ENCODE results near the gene CRELD2.

CRELD2 gene

DNA sequence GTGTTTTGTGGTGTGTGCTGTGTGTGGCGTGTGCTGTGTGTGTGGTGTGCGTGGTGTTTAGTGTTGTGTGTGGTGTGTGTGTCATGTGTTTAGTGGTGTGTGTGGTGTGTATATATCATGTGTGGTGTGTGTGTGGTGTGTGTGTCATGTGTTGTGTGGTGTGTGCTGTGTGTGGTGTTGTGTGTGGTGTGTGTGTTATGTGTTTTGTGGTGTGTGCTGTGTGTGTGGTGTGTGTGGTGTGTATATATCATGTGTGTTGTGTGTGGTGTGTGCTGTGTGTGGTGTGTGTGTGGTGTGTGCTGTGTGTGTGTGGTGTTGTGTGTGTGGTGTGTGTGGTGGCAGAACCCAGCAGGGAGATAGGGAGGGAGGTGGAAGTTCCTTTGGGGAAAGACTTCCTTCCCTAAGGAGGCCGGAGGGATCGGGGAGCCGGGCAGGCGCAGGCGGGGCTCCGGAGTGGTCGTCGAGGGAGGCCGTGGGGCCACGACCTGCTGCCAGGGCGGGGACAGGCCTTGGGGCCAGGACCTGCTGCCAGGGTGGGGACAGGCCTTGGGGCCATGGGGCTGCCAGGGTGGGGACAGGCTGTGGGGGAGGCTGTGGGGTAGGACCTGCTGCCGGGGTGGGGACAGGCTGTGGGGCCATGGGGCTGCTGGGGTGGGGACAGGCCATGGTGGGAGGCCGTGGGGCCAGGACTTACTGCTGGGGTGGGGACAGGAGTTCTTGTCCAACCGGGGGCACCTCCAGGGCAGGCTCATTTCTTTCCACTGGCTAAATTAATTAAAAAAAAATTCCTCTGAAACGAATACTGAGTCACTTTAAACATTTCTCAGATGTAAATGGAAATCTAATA lies 57.3 kb downstream of the CRELD2 start:
- DNase-seq: no peak
- Histone ChIP-seq H3K27me3 (replicated peaks; ENCODE audit: control insufficient read depth, insufficient read depth, low read length, poor library complexity, severe bottlenecking) (no peaks in the 10 kb centered on the region), H3K27ac (ENCODE audit: insufficient read depth, low read length, poor library complexity, severe bottlenecking) (peak overlapping the region; percentile 51), H3K4me1 (ENCODE audit: control insufficient read depth, insufficient read depth, low read length, poor library complexity, severe bottlenecking) (peaks cover 26% of the 10 kb centered on the region), H3K4me3 (ENCODE audit: insufficient read depth, low read depth, low read length, poor library complexity, severe bottlenecking) (no peak overlapping the region), H3K9me3 (ENCODE audit: control insufficient read depth, low read length) (no peaks in the 10 kb centered on the region), H3K36me3 (ENCODE audit: control insufficient read depth, insufficient read depth, low read length) (no peaks in the 10 kb centered on the region)

DNA sequence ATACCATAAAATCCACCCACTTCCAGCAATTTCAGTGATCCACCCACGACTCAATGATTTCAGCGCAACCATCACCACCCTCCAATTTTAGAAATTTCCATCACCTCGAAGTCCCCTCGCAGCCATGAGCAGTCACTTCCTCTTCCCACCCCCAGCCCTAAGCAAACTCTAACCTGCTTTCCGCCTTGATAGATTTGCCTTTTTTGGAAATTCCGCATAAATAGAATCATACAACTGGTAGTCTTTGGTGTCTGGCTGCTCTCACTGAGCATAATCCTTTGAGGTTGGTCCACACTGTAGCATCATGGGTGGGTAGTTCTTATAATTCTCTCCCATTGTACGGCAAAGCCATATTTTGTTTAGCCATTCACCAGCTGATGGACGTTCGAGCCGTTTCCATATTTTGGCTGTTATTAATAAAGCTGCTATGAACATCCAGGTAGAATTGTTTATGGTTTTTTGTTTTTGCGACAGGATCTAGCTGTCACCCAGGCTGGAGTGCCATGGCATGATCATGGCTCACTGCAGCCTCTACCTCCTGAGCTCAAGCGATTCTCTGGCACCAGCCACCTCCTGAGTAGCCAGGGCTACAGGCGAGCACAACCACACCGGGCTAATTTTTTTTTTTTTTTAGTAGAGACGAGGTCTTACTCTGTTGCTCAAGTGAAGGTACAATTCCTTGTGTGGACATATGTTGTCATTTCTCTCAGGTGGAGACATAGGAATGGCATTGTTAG lies 58.2 kb downstream of the CRELD2 start:
- Histone ChIP-seq H3K27me3 (replicated peaks; ENCODE audit: control insufficient read depth, insufficient read depth, low read length, poor library complexity, severe bottlenecking) (no peaks in the 10 kb centered on the region), H3K27ac (ENCODE audit: insufficient read depth, low read length, poor library complexity, severe bottlenecking) (peak overlapping the region; percentile 13), H3K9me3 (ENCODE audit: control insufficient read depth, low read length) (no peaks in the 10 kb centered on the region), H3K4me3 (ENCODE audit: insufficient read depth, low read depth, low read length, poor library complexity, severe bottlenecking) (no peak overlapping the region), H3K36me3 (ENCODE audit: control insufficient read depth, insufficient read depth, low read length) (no peaks in the 10 kb centered on the region), H3K4me1 (ENCODE audit: control insufficient read depth, insufficient read depth, low read length, poor library complexity, severe bottlenecking) (peaks cover 19% of the 10 kb centered on the region)
- no peak for DNase-seq
